ENCODE results near the gene PCDHGB3. TPM values are rescaled to one million over a fixed set of nuclear protein-coding genes. Genes with fewer than 3 reads are reported as not detected.
"Not testable (repeated sequence)": the region's sequence is repeated elsewhere in the genome, so short reads cannot be mapped to it uniquely, and the experiment has no call there.

PCDHGB3 gene
- total RNA-seq, 4 donors from 2014 or later = 0.26 to 2.7 (median 2.2) TPM

DNA sequence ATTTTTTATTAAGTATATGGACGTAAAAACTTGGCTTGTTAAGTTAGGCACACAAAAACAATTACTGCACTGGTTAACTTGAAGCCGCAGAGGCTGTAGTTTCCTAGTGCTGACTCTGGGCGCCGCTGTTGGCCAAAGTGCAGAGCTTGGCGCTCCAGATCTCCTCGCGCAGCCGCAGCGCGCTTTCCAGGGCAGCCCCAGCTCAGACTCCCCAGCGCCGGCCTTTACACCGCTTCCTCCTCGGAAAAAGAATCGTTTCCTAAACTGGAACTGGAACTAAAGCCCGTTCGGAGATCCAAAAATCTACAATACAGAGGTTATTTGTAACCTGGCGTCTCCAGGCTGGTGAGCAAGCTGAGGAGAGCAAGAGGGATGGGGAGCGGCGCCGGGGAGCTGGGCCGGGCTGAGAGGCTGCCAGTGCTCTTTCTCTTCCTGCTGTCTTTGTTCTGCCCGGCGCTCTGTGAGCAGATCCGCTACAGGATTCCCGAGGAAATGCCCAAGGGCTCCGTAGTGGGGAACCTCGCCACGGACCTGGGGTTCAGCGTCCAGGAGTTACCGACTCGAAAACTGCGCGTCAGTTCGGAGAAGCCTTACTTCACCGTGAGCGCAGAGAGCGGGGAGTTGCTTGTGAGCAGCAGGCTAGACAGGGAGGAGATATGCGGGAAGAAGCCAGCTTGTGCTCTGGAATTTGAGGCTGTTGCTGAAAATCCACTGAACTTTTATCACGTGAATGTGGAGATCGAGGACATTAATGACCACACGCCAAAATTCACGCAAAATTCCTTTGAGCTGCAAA lies 27.9 kb downstream of the PCDHGB3 start, which contains the start of gene PCDHGB5:
TSS of gene PCDHGB5 (plus strand) at position 192 of the 796 bp plus-strand sequence. CDS start at position 373, 181 bp downstream.
- Histone ChIP-seq H3K9me3 (peaks cover 21 to 94% (median 85%) of the 10 kb centered on the region in 3 donors), H3K27me3 (peaks cover 0 to 45% (median 0%) of the 10 kb centered on the region in 4 donors), H3K4me3 (peak within 1 kb of the TSS in 3 of 4 donors; percentile 31 to 49 (median 35))
- intact Hi-C loops (cut with DNase I); H3K36me3 ChIP-seq; DNase-seq; H3K27ac ChIP-seq; H3K4me1 ChIP-seq: not testable (repeated sequence)
- TF ChIP-seq, protein P1, sequence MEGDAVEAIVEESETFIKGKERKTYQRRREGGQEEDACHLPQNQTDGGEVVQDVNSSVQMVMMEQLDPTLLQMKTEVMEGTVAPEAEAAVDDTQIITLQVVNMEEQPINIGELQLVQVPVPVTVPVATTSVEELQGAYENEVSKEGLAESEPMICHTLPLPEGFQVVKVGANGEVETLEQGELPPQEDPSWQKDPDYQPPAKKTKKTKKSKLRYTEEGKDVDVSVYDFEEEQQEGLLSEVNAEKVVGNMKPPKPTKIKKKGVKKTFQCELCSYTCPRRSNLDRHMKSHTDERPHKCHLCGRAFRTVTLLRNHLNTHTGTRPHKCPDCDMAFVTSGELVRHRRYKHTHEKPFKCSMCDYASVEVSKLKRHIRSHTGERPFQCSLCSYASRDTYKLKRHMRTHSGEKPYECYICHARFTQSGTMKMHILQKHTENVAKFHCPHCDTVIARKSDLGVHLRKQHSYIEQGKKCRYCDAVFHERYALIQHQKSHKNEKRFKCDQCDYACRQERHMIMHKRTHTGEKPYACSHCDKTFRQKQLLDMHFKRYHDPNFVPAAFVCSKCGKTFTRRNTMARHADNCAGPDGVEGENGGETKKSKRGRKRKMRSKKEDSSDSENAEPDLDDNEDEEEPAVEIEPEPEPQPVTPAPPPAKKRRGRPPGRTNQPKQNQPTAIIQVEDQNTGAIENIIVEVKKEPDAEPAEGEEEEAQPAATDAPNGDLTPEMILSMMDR (IDR thresholded peaks at IDR 0.05) = peak in 5 of 6 experiments; percentile 24 to 55 (median 42)
- 4 to 9% methylated on average over 19 to 23 of the region's 43 CpGs for WGBS, 2 donors

DNA sequence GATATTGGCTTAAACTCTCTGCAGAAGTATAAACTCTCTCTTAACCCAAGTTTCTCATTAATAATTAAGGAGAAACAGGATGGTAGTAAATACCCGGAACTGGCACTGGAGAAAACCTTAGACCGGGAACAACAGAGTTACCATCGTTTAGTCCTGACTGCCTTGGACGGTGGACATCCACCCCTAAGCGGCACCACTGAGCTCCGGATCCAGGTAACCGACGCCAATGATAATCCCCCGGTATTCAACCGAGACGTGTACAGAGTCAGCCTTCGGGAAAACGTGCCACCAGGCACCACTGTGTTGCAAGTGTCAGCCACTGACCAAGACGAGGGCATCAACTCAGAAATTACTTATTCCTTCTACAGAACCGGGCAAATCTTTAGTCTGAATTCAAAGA lies 28.6 kb downstream of the PCDHGB3 start:
- 39 to 40% methylated on average over 8 to 15 of the region's 15 CpGs for WGBS, 2 donors
- peaks cover 0 to 44% (median 0%) of the 10 kb centered on the region in 4 donors for H3K27me3 ChIP-seq
- intact Hi-C loops (cut with DNase I) = no loop called here

GRCh38 chr5:141399555-141400258 lies 29.7 kb downstream of the PCDHGB3 start:
- H3K27ac ChIP-seq = no peak overlapping the region
- WGBS, 2 donors = 31 to 75% methylated on average over 6 to 20 of the region's 61 CpGs
- no peak for TF ChIP-seq POLR2A (IDR thresholded peaks at IDR 0.05)
- TF ChIP-seq, protein P1 (IDR thresholded peaks at IDR 0.05) = no peak
- H3K27me3 ChIP-seq = peaks cover 0 to 40% (median 0%) of the 10 kb centered on the region in 4 donors
- peaks cover 0 to 3% (median 0%) of the 10 kb centered on the region in 3 donors for H3K4me1 ChIP-seq
- H3K36me3 ChIP-seq = no peaks in the 10 kb centered on the region
- H3K4me3 ChIP-seq = peak overlapping the region in 1 of 4 donors; percentile 35
- peaks cover 15 to 94% (median 87%) of the 10 kb centered on the region in 3 donors for H3K9me3 ChIP-seq
- no peak for DNase-seq
- intact Hi-C loops (cut with DNase I) = no loop called here

More for the DNA sequence above, 28.6 kb downstream of the PCDHGB3 start:
- DNase-seq = no peak
- H3K4me3 ChIP-seq = peak overlapping the region in 1 of 4 donors; percentile 3
- TF ChIP-seq, protein P1 (IDR thresholded peaks at IDR 0.05) = no peak
- TF ChIP-seq POLR2A (IDR thresholded peaks at IDR 0.05) = no peak
- H3K27ac ChIP-seq = no peak overlapping the region
- peaks cover 0 to 3% (median 0%) of the 10 kb centered on the region in 3 donors for H3K4me1 ChIP-seq
- H3K9me3 ChIP-seq = peaks cover 17 to 94% (median 85%) of the 10 kb centered on the region in 3 donors
- no peaks in the 10 kb centered on the region for H3K36me3 ChIP-seq

DNA sequence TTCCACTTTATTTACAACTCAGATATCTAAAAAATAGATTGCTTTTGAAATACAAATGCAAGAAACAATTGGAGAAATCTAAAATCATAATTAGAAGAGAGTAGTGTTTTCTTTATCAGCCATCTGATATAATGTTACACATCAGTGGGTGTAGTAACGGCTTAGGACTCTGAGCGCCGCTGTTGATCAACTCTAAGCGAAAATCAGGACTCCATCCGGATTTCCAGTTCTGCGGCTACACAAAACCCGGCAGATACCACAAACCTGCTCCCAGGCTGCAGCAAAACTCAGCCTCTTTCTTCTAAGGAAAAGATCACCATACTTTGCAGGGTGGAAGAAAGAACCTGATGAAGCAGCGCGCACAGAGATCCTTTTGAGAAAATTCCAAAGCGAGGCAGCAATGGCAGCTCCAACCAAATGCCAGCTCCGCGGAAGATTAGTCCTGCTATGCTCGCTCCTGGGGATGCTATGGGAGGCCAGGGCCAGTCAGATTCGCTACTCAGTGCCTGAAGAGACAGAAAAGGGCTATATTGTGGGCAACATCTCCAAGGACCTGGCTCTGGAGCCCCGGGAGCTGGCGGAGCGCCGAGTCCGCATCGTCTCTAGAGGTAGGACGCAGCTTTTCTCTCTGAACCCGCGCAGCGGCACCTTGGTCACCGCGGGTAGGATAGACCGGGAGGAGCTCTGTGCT lies 32.7 kb downstream of the PCDHGB3 start, which contains the start of gene PCDHGA9:
TSS of gene PCDHGA9 (plus strand) at position 226 of the 691 bp plus-strand sequence. CDS start at position 401, 175 bp downstream.
- H3K9me3 ChIP-seq = peaks cover 15 to 94% (median 85%) of the 10 kb centered on the region in 3 donors
- intact Hi-C loops (cut with DNase I) = no loop called here
- peaks cover 0 to 39% (median 0%) of the 10 kb centered on the region in 4 donors for H3K27me3 ChIP-seq
- H3K4me1 ChIP-seq = peaks cover 0 to 3% (median 0%) of the 10 kb centered on the region in 3 donors
- no peak within 1 kb of the TSS for H3K27ac ChIP-seq
- H3K4me3 ChIP-seq = peak within 1 kb of the TSS in 3 of 4 donors; percentile 13 to 53 (median 35)
- no peak for DNase-seq
- 16 to 35% methylated on average over 7 to 20 of the region's 27 CpGs for WGBS, 2 donors
- no peaks in the 10 kb centered on the region for H3K36me3 ChIP-seq
- TF ChIP-seq, protein P1 (IDR thresholded peaks at IDR 0.05) = peak in 5 of 6 experiments; percentile 12 to 48 (median 19)
- TF ChIP-seq POLR2A (IDR thresholded peaks at IDR 0.05) = no peak

Measured in esophagus squamous epithelium (tissue), 5 donors.